Smooth muscle cell (in vitro differentiated cells): Measurements from ENCODE around the gene AK8. TPM values are rescaled to one million over a fixed set of nuclear protein-coding genes. Genes with fewer than 3 reads are reported as not detected.

Experiments used
- DNase-seq: peaks from one replicate; lab custom pipeline; 2025; ENCODE audit not compliant: unreplicated experiment; lab: John Stamatoyannopoulos, UW
- H2AFZ ChIP-seq: fragments of 200-600 bp; sonication (generic); 2 replicates; pipeline ENCODE4 v1.6.0; 2016; ENCODE audit warnings: antibody characterized with exemption, low read depth, mild to moderate bottlenecking
- H3F3A ChIP-seq: fragments of 200-600 bp; sonication (generic); 2 replicates; pipeline ENCODE4 v1.6.0; 2017; ENCODE audit warnings: antibody characterized with exemption, low read depth
- H3K27ac ChIP-seq: fragments of 200-600 bp; sonication (generic); 2 replicates; pipeline ENCODE4 v1.5.1; 2016; ENCODE audit warnings: low read depth, mild to moderate bottlenecking
- H3K27me3 ChIP-seq: fragments of 200-600 bp; sonication (generic); 2 replicates; pipeline ENCODE4 v1.6.1; 2016; ENCODE audit warnings: low read depth, mild to moderate bottlenecking
- H3K36me3 ChIP-seq: fragments of 200-600 bp; sonication (generic); 2 replicates; pipeline ENCODE4 v1.5.1; 2016; ENCODE audit warnings: low read depth
- H3K4me1 ChIP-seq: fragments of 200-600 bp; sonication (generic); 2 replicates; pipeline ENCODE4 v1.5.1; 2016; ENCODE audit warnings: low read depth
- H3K4me2 ChIP-seq: fragments of 200-600 bp; sonication (generic); 2 replicates; pipeline ENCODE4 v1.6.0; 2016; ENCODE audit warnings: mild to moderate bottlenecking
- H3K4me3 ChIP-seq: fragments of 200-600 bp; sonication (generic); 2 replicates; pipeline ENCODE4 v1.5.1; 2016; ENCODE audit warnings: mild to moderate bottlenecking
- H3K79me2 ChIP-seq: fragments of 200-600 bp; sonication (generic); 2 replicates; pipeline ENCODE4 v1.6.0; 2016; ENCODE audit warnings: low read depth, mild to moderate bottlenecking
- H3K9ac ChIP-seq: fragments of 200-600 bp; sonication (generic); 2 replicates; pipeline ENCODE4 v1.6.0; 2016; ENCODE audit warnings: low read depth
- H3K9me3 ChIP-seq: fragments of 200-600 bp; sonication (generic); replicated peaks from 2 replicates; pipeline ENCODE4 v1.5.1; 2016; ENCODE audit warnings: low read depth
- H4K20me1 ChIP-seq: fragments of 200-600 bp; sonication (generic); 2 replicates; pipeline ENCODE4 v1.6.0; 2016; ENCODE audit warnings: low read depth
- WGBS: methylation state at CpG from one replicate; pipeline ENCODE4 v1.1.7; 2016; ENCODE audit warnings: low lambda C conversion rate; 5-methylcytosine and 5-hydroxymethylcytosine counted together
- polyA plus RNA-seq: library from polyadenylated mRNA; unstranded; fragments of >200 nt; fragmentation: Nextera tagmentation; extraction: Ambion mirVana; gene quantifications from 2 replicates; pipeline ENCODE4 v1.2.1, GENCODE V29; 2016
- total RNA-seq: library from RNA; depleted of rRNA; stranded (reverse); fragments of >200 nt; gene quantifications from 2 replicates; pipeline ENCODE4 v1.2.3, GENCODE V29; 2014
- TF ChIP-seq, protein P1 (sequence below): fragments of 200-600 bp; sonication (generic); IDR thresholded peaks from 2 replicates; pipeline ENCODE4 v1.5.1; 2017; ENCODE audit warnings: borderline replicate concordance, mild to moderate bottlenecking, antibody characterized with exemption; ENCODE audit not compliant: insufficient read depth, poor library complexity, severe bottlenecking

The AK8 gene
- total and polyA plus RNA-seq, 2 experiments from 2014 or later: 0.67 to 1.4 TPM

DNA sequence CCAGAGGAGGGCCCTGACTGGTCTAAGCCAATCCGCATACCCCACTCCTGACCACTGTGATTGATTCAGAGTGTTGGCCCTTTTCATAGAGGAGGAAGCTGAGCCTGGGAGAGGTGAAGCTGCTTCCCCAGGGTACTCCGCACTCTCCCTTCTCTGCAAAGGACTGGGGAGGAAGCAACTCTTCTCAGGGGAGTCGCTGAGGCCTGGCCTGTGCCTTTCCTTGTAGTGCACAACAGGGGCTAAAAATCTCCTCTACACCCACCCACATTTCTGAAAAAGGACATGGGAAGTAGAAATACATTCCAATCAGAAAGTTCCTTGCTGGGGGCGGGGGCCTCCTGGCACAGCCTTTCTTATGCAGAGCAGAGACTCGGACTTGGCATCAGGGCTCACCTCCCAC, 22.2 kb downstream of the AK8 start:
- no peak overlapping the region for H3K4me2 ChIP-seq
- H3K9me3 ChIP-seq: no peaks in the 10 kb centered on the region
- TF ChIP-seq, protein P1, sequence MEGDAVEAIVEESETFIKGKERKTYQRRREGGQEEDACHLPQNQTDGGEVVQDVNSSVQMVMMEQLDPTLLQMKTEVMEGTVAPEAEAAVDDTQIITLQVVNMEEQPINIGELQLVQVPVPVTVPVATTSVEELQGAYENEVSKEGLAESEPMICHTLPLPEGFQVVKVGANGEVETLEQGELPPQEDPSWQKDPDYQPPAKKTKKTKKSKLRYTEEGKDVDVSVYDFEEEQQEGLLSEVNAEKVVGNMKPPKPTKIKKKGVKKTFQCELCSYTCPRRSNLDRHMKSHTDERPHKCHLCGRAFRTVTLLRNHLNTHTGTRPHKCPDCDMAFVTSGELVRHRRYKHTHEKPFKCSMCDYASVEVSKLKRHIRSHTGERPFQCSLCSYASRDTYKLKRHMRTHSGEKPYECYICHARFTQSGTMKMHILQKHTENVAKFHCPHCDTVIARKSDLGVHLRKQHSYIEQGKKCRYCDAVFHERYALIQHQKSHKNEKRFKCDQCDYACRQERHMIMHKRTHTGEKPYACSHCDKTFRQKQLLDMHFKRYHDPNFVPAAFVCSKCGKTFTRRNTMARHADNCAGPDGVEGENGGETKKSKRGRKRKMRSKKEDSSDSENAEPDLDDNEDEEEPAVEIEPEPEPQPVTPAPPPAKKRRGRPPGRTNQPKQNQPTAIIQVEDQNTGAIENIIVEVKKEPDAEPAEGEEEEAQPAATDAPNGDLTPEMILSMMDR: no peak
- no peak overlapping the region for H3K27ac ChIP-seq
- H4K20me1 ChIP-seq: no peaks in the 10 kb centered on the region
- H3F3A ChIP-seq: no peaks in the 10 kb centered on the region
- H3K27me3 ChIP-seq: no peaks in the 10 kb centered on the region
- no peak overlapping the region for H3K4me3 ChIP-seq
- no peak overlapping the region for H3K9ac ChIP-seq
- no peak for DNase-seq
- WGBS: 75% methylated on average over 5 of the region's 5 CpGs
- no peaks in the 10 kb centered on the region for H3K36me3 ChIP-seq
- H2AFZ ChIP-seq: no peak overlapping the region
- H3K4me1 ChIP-seq: peaks cover 11% of the 10 kb centered on the region
- H3K79me2 ChIP-seq: no peaks in the 10 kb centered on the region

DNA sequence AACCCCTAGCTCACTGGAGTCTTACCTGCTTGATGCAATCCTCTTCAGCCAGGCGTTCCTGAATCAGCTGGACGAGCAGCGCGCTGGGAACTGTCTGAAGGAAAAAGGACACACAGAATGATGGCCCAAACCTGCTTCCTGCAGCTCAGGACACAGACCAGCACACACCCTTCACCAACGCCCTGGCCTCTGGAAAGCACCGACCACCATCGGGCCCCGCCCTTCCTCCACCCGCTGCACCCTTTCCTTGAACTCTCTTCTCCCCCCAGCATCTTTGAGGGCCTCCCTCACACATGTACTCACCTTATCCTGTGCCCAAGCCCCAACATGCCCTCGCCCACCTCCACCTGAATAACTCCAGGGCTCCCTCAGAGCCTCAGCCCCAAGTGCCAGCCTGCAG, 23.3 kb downstream of the AK8 start:
- Histone ChIP-seq H3K9ac (no peak overlapping the region), H2AFZ (no peak overlapping the region), H3F3A (no peaks in the 10 kb centered on the region), H3K4me1 (peaks cover 11% of the 10 kb centered on the region), H4K20me1 (no peaks in the 10 kb centered on the region), H3K36me3 (no peaks in the 10 kb centered on the region), H3K4me3 (no peak overlapping the region), H3K4me2 (no peak overlapping the region), H3K27ac (no peak overlapping the region), H3K79me2 (no peaks in the 10 kb centered on the region), H3K9me3 (no peaks in the 10 kb centered on the region), H3K27me3 (no peaks in the 10 kb centered on the region)
- no peak for DNase-seq
- TF ChIP-seq, protein P1: no peak
- WGBS: 94% methylated on average over 10 of the region's 10 CpGs

DNA sequence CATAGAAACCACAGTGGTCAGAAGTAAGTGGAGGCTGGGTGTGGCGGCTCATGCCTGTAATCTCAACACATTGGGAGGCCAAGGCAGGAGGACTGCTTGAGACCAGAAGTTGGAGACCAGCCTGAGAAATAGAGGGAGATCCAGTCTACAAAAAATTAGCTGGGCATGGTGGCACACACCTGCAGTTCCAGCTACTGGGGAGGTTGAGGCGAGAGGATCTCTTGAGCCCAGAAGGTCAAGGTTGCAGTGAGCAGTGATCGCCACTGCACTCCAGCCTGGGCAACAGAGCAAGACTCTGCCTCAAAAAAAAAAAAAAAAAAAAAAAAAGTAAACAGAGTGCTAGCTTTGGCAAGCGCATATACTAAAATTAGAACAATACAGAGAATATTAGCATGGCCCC, 24.6 kb downstream of the AK8 start:
- no peak overlapping the region for H3K4me3 ChIP-seq
- H3K36me3 ChIP-seq: no peaks in the 10 kb centered on the region
- H4K20me1 ChIP-seq: no peaks in the 10 kb centered on the region
- H3K79me2 ChIP-seq: no peaks in the 10 kb centered on the region
- no peak overlapping the region for H3K4me2 ChIP-seq
- 95% methylated on average over 4 of the region's 4 CpGs for WGBS
- H3F3A ChIP-seq: no peaks in the 10 kb centered on the region
- no peak overlapping the region for H3K27ac ChIP-seq
- no peak overlapping the region for H2AFZ ChIP-seq
- H3K4me1 ChIP-seq: peaks cover 11% of the 10 kb centered on the region
- no peaks in the 10 kb centered on the region for H3K9me3 ChIP-seq
- no peak overlapping the region for H3K9ac ChIP-seq
- TF ChIP-seq, protein P1: no peak
- H3K27me3 ChIP-seq: no peaks in the 10 kb centered on the region
- DNase-seq: no peak

DNA sequence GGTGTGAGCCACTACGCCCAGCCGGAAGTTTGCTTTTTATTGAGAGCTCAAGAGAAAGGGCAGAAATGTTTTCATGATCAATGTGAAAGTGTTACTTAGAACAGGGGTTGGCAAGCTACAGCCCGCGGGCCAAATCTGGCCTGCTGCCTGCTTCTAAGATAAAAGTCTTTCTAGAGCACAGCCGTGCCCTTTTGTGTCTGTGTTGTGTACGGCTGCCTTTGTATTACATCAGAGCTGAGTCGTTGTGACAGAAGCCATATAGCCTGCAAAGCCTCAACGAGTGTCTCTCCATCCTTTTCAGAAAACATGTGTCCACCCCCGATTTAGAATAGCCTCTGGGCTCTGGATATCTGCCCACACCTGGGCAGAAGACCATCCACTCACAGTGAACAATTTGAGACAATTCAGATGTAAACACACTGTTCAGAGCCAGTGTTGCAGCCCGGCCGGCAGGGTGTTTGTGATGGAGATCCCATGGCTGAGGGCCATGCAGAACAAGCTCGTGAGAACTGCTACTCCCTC, 28.8 kb downstream of the AK8 start:
- Histone ChIP-seq H2AFZ (no peak overlapping the region), H4K20me1 (no peaks in the 10 kb centered on the region), H3K9me3 (no peaks in the 10 kb centered on the region), H3K4me1 (no peaks in the 10 kb centered on the region), H3K9ac (no peak overlapping the region), H3K36me3 (no peaks in the 10 kb centered on the region), H3K4me2 (no peak overlapping the region), H3K27me3 (no peaks in the 10 kb centered on the region), H3K27ac (no peak overlapping the region), H3K79me2 (no peaks in the 10 kb centered on the region), H3F3A (no peaks in the 10 kb centered on the region), H3K4me3 (no peak overlapping the region)
- WGBS: 46% methylated on average over 12 of the region's 12 CpGs
- no peak for DNase-seq
- TF ChIP-seq, protein P1: no peak
